HL-60 (cell line): ENCODE results near the gene CD69.
"Not testable (repeated sequence)": the region's sequence is repeated elsewhere in the genome, so short reads cannot be mapped to it uniquely, and the experiment has no call there.

Source experiments
- DNase-seq, 2 experiments: peaks; one replicate each; pipeline ENCODE4 v3.0.0-alpha.2; 2010 to 2020; ENCODE audit warnings: low read depth in 1 of 2, low spot score in 1 of 2
- H3K27ac ChIP-seq: fragments of 250-450 bp; sonication (Bioruptor Pico); replicated peaks from 2 replicates; pipeline ENCODE4 v1.5.1; 2020; ENCODE audit warnings: mild to moderate bottlenecking, moderate library complexity
- H3K27me3 ChIP-seq: fragments of 250-450 bp; sonication (Bioruptor Pico); 2 replicates; pipeline ENCODE4 v1.5.1; 2021; ENCODE audit warnings: mild to moderate bottlenecking, moderate library complexity; ENCODE audit not compliant: insufficient read depth, poor library complexity, severe bottlenecking
- H3K4me3 ChIP-seq: replicated peaks from 2 replicates; pipeline ENCODE4 v1.5.1; 2011; ENCODE audit warnings: mild to moderate bottlenecking, control low read depth, low read length; ENCODE audit not compliant: insufficient read depth
- POLR2AphosphoS5 ChIP-seq: IDR thresholded peaks from 2 replicates; pipeline ENCODE4 v1.6.1; 2012; ENCODE audit warnings: low read depth
- SPI1 ChIP-seq: IDR thresholded peaks from 2 replicates; pipeline ENCODE4 v1.6.1; 2012; ENCODE audit warnings: low read depth, mild to moderate bottlenecking, borderline replicate concordance

Gene CD69

DNA sequence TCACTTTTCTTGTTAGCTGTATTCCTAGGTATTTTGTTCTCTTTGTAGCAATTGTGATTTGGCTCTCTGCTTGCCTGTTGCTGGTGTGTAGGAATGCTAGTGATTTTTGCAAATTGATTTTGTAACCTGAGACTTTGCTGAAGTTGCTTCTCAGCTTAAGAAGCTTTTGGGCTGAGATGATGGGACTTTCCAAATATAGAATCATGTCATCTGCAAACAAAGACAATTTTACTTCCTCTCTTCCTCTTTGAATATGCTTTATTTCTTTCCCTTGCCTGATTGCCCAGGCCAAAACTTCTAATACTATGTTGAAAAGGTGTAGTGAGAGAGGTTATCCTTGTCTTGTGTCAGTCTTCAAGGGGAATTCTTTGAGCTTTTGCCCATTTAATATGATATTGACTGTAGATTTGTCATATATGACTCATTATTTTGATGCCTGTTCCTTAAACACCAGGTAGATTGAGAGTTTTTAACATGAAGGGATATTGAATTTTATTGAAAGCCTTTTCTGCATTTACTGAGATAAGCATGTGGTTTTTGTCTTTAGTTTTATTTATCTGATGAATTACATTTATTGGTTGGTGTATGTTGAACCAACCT lies 54.5 kb downstream of the CD69 start:
- DNase-seq = no peak
- no peaks in the 10 kb centered on the region for H3K27me3 ChIP-seq
- no peak overlapping the region for H3K27ac ChIP-seq
- no peak overlapping the region for H3K4me3 ChIP-seq
- TF ChIP-seq POLR2AphosphoS5 (no peak), SPI1 (peak; percentile 24; the same call in 1 of the 2 replicates)

DNA sequence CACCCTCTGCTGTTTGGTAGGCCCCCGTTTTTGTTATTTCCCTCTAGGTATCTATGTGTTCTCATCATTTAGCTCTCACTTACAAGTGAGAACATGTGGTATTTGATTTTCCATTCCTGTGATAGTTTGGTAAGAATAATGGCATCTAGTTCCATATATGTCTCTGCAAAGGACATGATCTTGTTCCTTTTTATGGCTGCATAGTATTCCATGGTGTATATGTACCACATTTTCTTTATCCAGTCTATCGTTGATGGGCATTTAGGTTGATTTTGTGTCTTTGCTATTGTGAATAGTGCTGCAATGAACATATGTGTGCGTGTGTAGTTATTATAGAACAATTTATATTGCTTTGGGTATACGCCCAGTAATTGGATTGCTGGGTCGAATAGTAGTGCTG lies 56.1 kb downstream of the CD69 start:
- not testable (repeated sequence) for H3K27me3 ChIP-seq

More for the DNA sequence above, 56.1 kb downstream of the CD69 start:
- H3K4me3 ChIP-seq, DNase-seq, H3K27ac ChIP-seq: not testable (repeated sequence)
